Duodenal mucosa (tissue), 2 donors: Measurements from ENCODE around the gene GGCX.

Experiments used
- H3K27ac ChIP-seq: one replicate; pipeline ENCODE4 v1.7.0; 2013; ENCODE audit warnings: low read depth, low read length
- H3K27me3 ChIP-seq, 2 donors: one replicate each; pipeline ENCODE4 v1.7.0; 2013; ENCODE audit warnings: low read length in 2 of 2, control low read depth in 1 of 2; ENCODE audit not compliant: insufficient read depth in 2 of 2, control insufficient read depth in 1 of 2
- H3K36me3 ChIP-seq, 2 donors: one replicate each; pipeline ENCODE4 v1.7.0; 2013; ENCODE audit warnings: low read length in 2 of 2, control low read depth in 1 of 2; ENCODE audit not compliant: insufficient read depth in 2 of 2, control insufficient read depth in 1 of 2
- H3K4me1 ChIP-seq, 2 donors: one replicate each; pipeline ENCODE4 v1.7.0; 2013; ENCODE audit warnings: low read length in 2 of 2, control low read depth in 1 of 2; ENCODE audit not compliant: insufficient read depth in 2 of 2, control insufficient read depth in 1 of 2
- H3K4me3 ChIP-seq, 2 donors: one replicate each; pipeline ENCODE4 v1.7.0; 2013; ENCODE audit warnings: low read length in 2 of 2, low read depth in 1 of 2
- H3K9ac ChIP-seq, 2 donors: one replicate each; pipeline ENCODE4 v1.7.0; 2013; ENCODE audit warnings: low read length in 2 of 2, low read depth in 1 of 2
- H3K9me3 ChIP-seq, 2 donors: one replicate each; pipeline ENCODE4 v1.7.0; 2013; ENCODE audit warnings: low read length in 2 of 2, control low read depth in 1 of 2; ENCODE audit not compliant: control insufficient read depth in 1 of 2

Gene GGCX

DNA sequence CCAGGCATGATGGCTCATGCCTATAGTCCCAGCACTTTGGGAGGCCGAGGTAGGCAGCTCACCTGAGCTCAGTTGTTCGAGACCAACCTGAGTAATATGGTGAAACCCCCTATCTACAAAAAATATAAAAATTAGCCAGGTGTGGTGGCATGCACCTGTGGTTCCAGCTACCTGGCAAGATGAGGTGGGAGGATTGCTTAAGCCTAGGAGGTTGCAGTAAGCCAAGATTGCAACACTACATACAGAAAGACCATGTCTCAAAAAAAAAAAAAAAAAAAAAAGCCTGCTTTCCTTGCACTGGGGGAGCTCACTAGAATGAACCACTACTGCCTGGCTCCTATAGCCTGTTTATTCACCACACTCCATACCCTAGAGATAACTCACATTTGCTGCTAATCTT, 29.7 kb downstream of the GGCX start:
- no peaks in the 10 kb centered on the region for H3K9me3 ChIP-seq
- no peaks in the 10 kb centered on the region for H3K36me3 ChIP-seq
- no peak overlapping the region for H3K9ac ChIP-seq
- no peak overlapping the region for H3K4me3 ChIP-seq
- H3K27ac ChIP-seq, result no peak overlapping the region
- H3K27me3 ChIP-seq, result no peaks in the 10 kb centered on the region
- H3K4me1 ChIP-seq, result peaks cover 0 to 8% of the 10 kb centered on the region in 2 donors

DNA sequence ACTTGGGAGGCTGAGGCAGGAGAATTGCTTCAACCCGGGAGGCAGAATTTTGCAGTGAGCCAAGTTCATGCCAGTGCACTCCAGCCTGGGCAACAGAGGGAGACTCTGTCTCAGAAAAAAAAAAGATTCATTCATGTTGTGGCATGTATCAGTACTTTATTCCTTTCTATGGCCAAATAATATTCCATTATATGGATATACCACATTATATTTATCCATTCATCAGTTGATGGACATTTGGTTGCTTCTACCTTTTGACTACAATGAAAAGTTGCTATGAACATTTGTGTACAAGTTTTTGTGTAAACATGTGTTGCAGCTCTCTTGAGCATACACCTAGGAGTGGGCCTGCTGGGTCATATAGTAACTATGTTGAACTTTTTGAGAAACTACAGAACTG, 31.5 kb downstream of the GGCX start:
- H3K9me3 ChIP-seq, result no peaks in the 10 kb centered on the region
- no peaks in the 10 kb centered on the region for H3K36me3 ChIP-seq
- no peaks in the 10 kb centered on the region for H3K27me3 ChIP-seq
- H3K27ac ChIP-seq, result no peak overlapping the region
- no peak overlapping the region for H3K9ac ChIP-seq
- H3K4me1 ChIP-seq, result peaks cover 9 to 10% of the 10 kb centered on the region in 2 donors
- H3K4me3 ChIP-seq, result no peak overlapping the region

DNA sequence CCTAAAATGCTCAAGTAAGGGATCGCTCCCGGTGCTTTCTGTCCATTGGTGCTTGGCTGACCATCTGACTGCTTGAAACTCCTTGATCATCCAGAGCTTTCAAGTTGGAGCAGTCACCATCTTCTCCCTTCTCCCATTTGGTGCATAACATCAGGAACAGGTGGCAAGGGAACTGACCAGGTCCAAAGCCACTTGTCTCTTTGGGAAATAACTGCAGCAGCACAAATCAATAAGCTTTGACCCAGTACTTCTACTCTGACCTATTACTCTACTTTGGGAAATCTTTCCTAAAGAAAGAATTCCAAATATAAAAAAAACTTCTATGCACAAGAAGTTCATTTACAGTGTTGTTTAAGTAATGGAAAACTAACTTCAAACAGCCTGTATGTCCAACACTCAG, 32.9 kb downstream of the GGCX start:
- H3K36me3 ChIP-seq, result no peaks in the 10 kb centered on the region
- no peak overlapping the region for H3K9ac ChIP-seq
- no peak overlapping the region for H3K27ac ChIP-seq
- peaks cover 23 to 24% of the 10 kb centered on the region in 2 donors for H3K4me1 ChIP-seq
- no peak overlapping the region for H3K4me3 ChIP-seq
- no peaks in the 10 kb centered on the region for H3K27me3 ChIP-seq
- no peaks in the 10 kb centered on the region for H3K9me3 ChIP-seq

DNA sequence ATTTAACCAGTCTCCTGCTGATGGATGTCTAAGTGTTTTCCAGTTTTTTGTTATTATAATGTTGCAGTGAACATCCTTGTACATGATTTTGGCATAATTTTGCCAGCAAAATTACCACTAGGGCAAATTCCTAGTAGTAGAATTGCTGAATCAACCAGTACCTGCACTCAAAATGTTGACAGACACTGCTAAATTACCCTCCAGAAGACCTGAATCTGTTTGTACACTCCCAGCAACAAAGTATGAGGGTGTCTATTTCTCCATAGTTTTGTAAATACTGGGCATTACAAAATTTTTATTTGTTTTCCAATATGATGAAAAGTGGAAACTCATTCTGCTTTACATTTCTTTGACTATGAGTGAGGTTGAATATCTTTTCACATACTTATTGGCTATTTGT, 33.5 kb downstream of the GGCX start:
- H3K9ac ChIP-seq, result no peak overlapping the region
- no peaks in the 10 kb centered on the region for H3K27me3 ChIP-seq
- peaks cover 27 to 28% of the 10 kb centered on the region in 2 donors for H3K4me1 ChIP-seq
- no peaks in the 10 kb centered on the region for H3K36me3 ChIP-seq
- no peak overlapping the region for H3K4me3 ChIP-seq
- H3K27ac ChIP-seq, result no peak overlapping the region
- no peaks in the 10 kb centered on the region for H3K9me3 ChIP-seq

DNA sequence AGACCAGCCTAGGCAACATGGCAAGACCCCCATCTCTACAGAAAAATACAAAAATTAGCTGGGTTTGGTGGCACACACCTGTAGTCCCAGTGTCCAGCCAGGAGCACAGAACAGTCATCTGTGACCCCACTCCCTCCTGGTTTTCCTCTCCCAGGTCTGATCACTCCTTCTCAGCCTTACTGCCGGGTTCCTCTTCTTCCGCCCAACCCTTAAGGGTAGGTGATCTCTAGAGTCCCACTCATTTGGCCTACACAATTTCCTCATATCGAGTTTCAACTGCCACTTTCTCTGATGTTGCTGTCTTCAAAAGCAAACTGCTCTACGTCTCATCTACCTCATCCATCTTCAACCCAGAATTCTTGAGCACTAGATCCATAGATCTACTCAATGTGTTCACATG, 35.7 kb downstream of the GGCX start:
- no peaks in the 10 kb centered on the region for H3K36me3 ChIP-seq
- H3K27ac ChIP-seq, result no peak overlapping the region
- H3K9ac ChIP-seq, result no peak overlapping the region
- H3K4me1 ChIP-seq, result peaks cover 22 to 28% of the 10 kb centered on the region in 2 donors
- H3K9me3 ChIP-seq, result no peaks in the 10 kb centered on the region
- H3K27me3 ChIP-seq, result no peaks in the 10 kb centered on the region
- H3K4me3 ChIP-seq, result no peak overlapping the region

DNA sequence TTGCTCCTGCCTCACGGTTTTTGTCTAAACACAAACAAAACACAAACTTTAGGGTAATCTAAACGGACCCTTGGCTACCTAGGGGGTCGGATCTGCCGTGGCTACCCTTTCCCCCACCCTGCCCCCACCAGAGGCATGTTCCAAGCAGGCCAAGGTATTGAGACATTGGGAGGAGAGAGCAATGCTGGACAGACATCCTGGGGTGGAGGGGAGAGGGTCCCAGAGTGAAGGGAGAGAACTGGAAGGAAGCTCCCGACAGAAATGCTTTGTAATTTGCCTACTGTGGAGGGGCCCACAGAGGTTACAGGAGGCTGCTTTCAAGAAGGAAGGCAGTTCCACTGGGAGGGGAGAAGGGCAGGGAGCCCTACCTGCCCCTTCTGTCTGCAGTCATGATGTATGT, 36.3 kb downstream of the GGCX start:
- Histone ChIP-seq H3K4me3 (no peak overlapping the region), H3K27me3 (no peaks in the 10 kb centered on the region), H3K36me3 (no peaks in the 10 kb centered on the region), H3K9ac (no peak overlapping the region), H3K4me1 (peaks cover 22 to 28% of the 10 kb centered on the region in 2 donors), H3K27ac (no peak overlapping the region), H3K9me3 (no peaks in the 10 kb centered on the region)

DNA sequence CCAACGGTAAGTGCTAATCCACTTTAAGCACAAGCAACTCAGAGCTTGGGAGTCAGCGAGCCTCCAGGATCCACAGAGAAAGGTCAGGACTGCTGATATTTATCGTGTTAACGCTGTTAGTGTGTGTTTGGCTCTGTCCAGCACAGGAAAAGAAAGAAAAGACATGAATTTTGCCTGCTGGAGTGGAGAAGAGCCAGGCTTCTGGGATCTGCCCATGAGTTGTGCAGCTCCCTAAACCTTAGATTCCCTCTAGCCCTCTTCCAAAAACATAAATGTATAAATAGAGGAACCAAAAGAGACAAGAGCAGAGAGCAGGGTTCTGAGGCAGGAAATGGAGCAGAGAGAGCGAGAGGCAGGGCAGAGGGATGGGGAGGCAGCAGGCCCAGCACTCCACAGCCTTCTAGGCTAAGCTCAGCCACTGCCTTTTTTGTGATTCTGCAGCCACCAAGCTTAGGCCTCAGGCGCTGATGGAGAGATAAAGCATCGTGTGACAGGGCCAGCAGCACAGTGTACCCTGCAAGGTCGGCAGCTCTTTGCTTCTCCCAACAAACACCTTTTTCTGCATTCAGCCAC, 36.9 kb downstream of the GGCX start:
- Histone ChIP-seq H3K4me1 (peaks cover 22 to 28% of the 10 kb centered on the region in 2 donors), H3K9me3 (no peaks in the 10 kb centered on the region), H3K27me3 (no peaks in the 10 kb centered on the region), H3K36me3 (no peaks in the 10 kb centered on the region), H3K9ac (no peak overlapping the region), H3K27ac (no peak overlapping the region), H3K4me3 (no peak overlapping the region)

DNA sequence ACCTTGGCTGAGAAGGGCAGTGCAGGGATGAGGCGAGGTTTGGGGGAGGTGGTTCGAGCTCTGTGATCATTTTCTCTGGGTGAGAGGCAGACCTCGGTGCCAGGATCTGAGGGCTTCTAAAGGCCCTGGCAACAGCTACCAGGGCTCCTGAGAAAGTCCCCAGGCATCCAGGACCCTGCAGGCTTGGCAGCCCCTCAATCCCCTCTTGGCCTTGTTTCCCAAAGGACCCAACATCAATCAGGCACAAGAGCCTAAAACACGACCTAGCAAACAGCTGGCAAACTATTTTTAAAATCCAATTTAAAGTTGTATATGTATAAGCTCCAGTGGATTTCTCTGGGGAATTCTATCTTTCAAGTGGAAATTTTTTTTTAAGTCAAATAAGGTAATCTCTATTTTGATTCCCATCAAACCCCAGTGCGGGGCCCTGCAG, 37.4 kb downstream of the GGCX start:
- H3K9ac ChIP-seq, result no peak overlapping the region

DNA sequence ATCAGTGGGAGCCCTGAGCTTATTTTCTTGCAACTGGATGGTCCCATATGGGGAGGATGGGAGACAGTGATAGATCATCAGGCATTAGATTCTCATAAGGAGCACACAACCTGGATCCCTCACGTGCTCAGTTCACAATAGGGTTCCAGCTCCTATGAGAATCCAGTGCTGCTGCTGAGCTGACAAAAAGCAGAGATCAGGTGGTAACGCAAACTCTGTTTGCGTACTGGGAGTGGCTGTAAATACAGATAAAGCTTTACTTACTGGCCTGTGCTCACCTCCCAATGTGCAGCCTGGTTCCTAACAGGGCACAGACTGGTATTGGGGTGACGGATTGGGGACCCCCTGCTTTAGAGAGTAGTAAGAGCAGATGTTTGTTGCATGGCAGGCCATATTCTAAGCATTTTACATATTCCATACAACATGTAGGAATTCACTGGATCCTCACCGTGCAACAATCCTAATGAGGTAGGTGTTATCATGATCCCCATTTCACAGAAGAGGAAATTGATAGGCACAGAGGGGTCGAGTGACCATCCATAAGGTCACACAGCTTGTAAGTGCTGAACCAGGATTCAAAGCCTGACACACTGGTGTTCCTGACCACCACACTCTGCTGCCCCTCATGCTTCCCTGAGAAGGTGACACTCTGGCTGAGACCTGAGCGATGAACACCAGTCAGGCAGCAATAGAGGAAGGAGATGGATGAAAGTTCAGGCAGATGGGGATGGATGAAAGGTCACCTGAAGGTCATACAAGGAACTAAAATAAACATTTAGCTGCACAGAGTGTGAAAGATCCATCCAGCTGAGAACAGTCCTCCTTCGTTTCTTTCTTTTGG, 38.0 kb downstream of the GGCX start:
- Histone ChIP-seq H3K36me3 (no peaks in the 10 kb centered on the region), H3K4me3 (no peak overlapping the region), H3K4me1 (peaks cover 22 to 28% of the 10 kb centered on the region in 2 donors), H3K9me3 (no peaks in the 10 kb centered on the region), H3K9ac (no peak overlapping the region), H3K27me3 (no peaks in the 10 kb centered on the region), H3K27ac (no peak overlapping the region)

More for the DNA sequence above, 37.4 kb downstream of the GGCX start:
- Histone ChIP-seq H3K4me3 (no peak overlapping the region), H3K27ac (no peak overlapping the region), H3K9me3 (no peaks in the 10 kb centered on the region), H3K36me3 (no peaks in the 10 kb centered on the region), H3K27me3 (no peaks in the 10 kb centered on the region), H3K4me1 (peaks cover 22 to 28% of the 10 kb centered on the region in 2 donors)

DNA sequence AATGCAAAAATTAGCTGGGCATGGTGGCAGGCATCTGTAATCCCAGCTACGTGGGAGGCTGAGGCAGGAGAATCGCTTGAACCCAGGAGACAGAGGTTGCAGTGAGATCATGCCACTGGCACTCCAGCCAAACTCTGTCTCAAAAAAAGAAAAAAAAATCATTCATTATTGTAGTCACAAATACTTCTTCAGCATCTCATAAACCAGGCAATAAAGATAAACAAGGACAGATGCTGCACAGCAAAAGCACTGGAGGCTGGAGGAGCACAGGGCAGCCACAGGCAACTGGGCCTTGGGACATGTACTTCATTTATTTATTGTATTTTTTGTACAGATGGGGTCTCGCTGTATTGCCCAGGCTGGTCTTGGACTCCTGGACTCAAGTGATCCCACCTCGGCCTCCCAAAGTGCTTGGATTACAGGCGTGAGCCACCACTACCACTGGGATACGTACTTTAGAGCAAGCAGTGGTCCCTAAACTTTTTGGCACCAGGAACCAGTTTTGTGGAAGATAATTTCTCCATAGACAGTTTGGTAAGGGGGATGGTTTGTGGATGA, 39.1 kb downstream of the GGCX start:
- H3K27ac ChIP-seq, result no peak overlapping the region
- no peaks in the 10 kb centered on the region for H3K36me3 ChIP-seq
- H3K4me1 ChIP-seq, result peaks cover 24 to 34% of the 10 kb centered on the region in 2 donors
- H3K9ac ChIP-seq, result no peak overlapping the region
- H3K4me3 ChIP-seq, result no peak overlapping the region
- no peaks in the 10 kb centered on the region for H3K27me3 ChIP-seq
- no peaks in the 10 kb centered on the region for H3K9me3 ChIP-seq
